Measurements from ENCODE around the gene ANKRD10. TPM values are rescaled to one million over a fixed set of nuclear protein-coding genes. Genes with fewer than 3 reads are reported as not detected.

The ANKRD10 gene
- total RNA-seq, 1 donor from 2014 or later, result 134 TPM

- no peak for DNase-seq
- TF ChIP-seq, protein P1, sequence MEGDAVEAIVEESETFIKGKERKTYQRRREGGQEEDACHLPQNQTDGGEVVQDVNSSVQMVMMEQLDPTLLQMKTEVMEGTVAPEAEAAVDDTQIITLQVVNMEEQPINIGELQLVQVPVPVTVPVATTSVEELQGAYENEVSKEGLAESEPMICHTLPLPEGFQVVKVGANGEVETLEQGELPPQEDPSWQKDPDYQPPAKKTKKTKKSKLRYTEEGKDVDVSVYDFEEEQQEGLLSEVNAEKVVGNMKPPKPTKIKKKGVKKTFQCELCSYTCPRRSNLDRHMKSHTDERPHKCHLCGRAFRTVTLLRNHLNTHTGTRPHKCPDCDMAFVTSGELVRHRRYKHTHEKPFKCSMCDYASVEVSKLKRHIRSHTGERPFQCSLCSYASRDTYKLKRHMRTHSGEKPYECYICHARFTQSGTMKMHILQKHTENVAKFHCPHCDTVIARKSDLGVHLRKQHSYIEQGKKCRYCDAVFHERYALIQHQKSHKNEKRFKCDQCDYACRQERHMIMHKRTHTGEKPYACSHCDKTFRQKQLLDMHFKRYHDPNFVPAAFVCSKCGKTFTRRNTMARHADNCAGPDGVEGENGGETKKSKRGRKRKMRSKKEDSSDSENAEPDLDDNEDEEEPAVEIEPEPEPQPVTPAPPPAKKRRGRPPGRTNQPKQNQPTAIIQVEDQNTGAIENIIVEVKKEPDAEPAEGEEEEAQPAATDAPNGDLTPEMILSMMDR (IDR thresholded peaks at IDR 0.05), result peak; percentile 16
Measured at GRCh38 chr13:110925023-110925612, 10.2 kb upstream of the ANKRD10 start.

DNA sequence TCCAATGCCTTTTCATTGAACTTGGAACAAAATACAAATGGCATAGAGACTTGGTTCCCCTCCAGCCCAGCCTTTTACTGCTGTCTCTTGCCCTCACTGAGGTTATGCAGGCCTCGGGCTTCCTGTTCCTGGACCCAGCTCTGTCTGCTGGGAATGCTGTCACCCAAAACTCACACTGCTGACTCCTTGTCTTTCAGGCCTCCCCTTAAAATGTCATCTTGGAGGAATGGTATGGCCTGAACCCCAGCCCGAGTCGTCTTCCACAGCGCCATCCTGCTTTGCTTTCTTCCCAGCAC lies 9.7 kb upstream of the ANKRD10 start:
- Histone ChIP-seq H3K4me3 (no peak overlapping the region), H3K27me3 (no peaks in the 10 kb centered on the region), H3K27ac (no peak overlapping the region), H3K9me3 (no peaks in the 10 kb centered on the region), H3K36me3 (no peaks in the 10 kb centered on the region), H3K4me1 (no peaks in the 10 kb centered on the region)
- intact Hi-C loops (cut with DNase I), result no loop called here
- TF ChIP-seq, protein P1 (IDR thresholded peaks at IDR 0.05), result no peak
- no peak for ATAC-seq
- DNase-seq, result no peak

More at GRCh38 chr13:110925023-110925612, 10.2 kb upstream of the ANKRD10 start:
- peaks cover under 1% of the 10 kb centered on the region for H3K27me3 ChIP-seq
- no peak overlapping the region for H3K4me3 ChIP-seq
- intact Hi-C loops (cut with DNase I), result no loop called here
- ATAC-seq, result no peak
- H3K36me3 ChIP-seq, result no peaks in the 10 kb centered on the region
- no peaks in the 10 kb centered on the region for H3K4me1 ChIP-seq
- H3K9me3 ChIP-seq, result no peaks in the 10 kb centered on the region
- H3K27ac ChIP-seq, result no peak overlapping the region

- H3K4me1 ChIP-seq, result no peaks in the 10 kb centered on the region
- H3K36me3 ChIP-seq, result no peaks in the 10 kb centered on the region
- no peaks in the 10 kb centered on the region for H3K27me3 ChIP-seq
- intact Hi-C loops (cut with DNase I), result no loop called here
- H3K27ac ChIP-seq, result no peak overlapping the region
- DNase-seq (no peak), ATAC-seq (no peak)
- no peaks in the 10 kb centered on the region for H3K9me3 ChIP-seq
- TF ChIP-seq, protein P1 (IDR thresholded peaks at IDR 0.05), result no peak
- no peak overlapping the region for H3K4me3 ChIP-seq
Measured at GRCh38 chr13:110923777-110924638, 9.1 kb upstream of the ANKRD10 start.

DNA sequence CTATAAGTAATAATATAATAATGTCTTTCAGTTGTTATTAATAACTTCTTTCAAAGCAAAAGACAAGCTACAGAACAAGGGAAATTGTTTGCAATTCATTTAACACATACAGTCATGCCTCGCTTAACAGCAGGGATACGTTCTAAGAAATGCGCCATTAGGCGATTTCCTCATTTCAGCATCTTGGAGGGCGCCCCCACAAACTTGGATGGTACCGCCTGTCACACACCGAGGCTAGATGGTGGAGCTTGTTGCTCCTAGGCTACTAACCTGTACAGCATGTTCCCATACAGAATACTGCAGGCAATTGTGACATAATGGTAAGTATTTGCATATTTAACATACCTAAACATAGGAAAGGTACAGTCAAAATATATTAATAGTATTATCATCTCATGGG lies 8.2 kb upstream of the ANKRD10 start:
- no peaks in the 10 kb centered on the region for H3K27me3 ChIP-seq
- DNase-seq (no peak), ATAC-seq (no peak)
- no peaks in the 10 kb centered on the region for H3K9me3 ChIP-seq
- H3K27ac ChIP-seq, result no peak overlapping the region
- H3K4me3 ChIP-seq, result no peak overlapping the region
- TF ChIP-seq, protein P1 (IDR thresholded peaks at IDR 0.05), result no peak
- H3K4me1 ChIP-seq, result no peaks in the 10 kb centered on the region
- H3K36me3 ChIP-seq, result no peaks in the 10 kb centered on the region
- intact Hi-C loops (cut with DNase I), result no loop called here

- intact Hi-C loops (cut with DNase I), result no loop called here
- Histone ChIP-seq H3K4me1 (no peaks in the 10 kb centered on the region), H3K9me3 (no peaks in the 10 kb centered on the region), H3K4me3 (no peak overlapping the region), H3K27me3 (no peaks in the 10 kb centered on the region), H3K27ac (no peak overlapping the region), H3K36me3 (no peaks in the 10 kb centered on the region)
- DNase-seq (no peak), ATAC-seq (no peak)
- TF ChIP-seq, protein P1 (IDR thresholded peaks at IDR 0.05), result no peak
Measured at GRCh38 chr13:110922506-110922905, 7.6 kb upstream of the ANKRD10 start.

All from upper lobe of right lung (tissue), 1 donor.